Nephron (organoid): ENCODE results near the gene NOX1.
"Not testable (repeated sequence)": the region's sequence is repeated elsewhere in the genome, so short reads cannot be mapped to it uniquely, and the experiment has no call there.

ENCODE experiments used
- H3K27ac Mint-ChIP-seq, 3 experiments: 2 replicates each; pipeline ENCODE4 v1.8.0; 2020; ENCODE audit warnings: mixed read lengths in 3 of 3, mild to moderate bottlenecking in 2 of 3, moderate library complexity in 1 of 3
- H3K27me3 Mint-ChIP-seq: 2 replicates; pipeline ENCODE4 v1.8.0; 2021; ENCODE audit warnings: low read depth, mild to moderate bottlenecking, moderate library complexity, mixed read lengths
- H3K36me3 Mint-ChIP-seq: 2 replicates; pipeline ENCODE4 v1.8.0; 2020; ENCODE audit warnings: low read depth, mixed read lengths
- H3K4me1 Mint-ChIP-seq: 2 replicates; pipeline ENCODE4 v1.8.0; 2020; ENCODE audit warnings: mixed read lengths
- H3K4me3 Mint-ChIP-seq, 3 experiments: 2 replicates each; pipeline ENCODE4 v1.8.0; 2020; ENCODE audit warnings: mild to moderate bottlenecking in 3 of 3, mixed read lengths in 3 of 3, moderate library complexity in 2 of 3
- H3K9me3 Mint-ChIP-seq: 2 replicates; pipeline ENCODE4 v1.8.0; 2020; ENCODE audit warnings: mixed read lengths
- TF ChIP-seq, protein P1 (sequence below), 3 experiments: fragments of 200-600 bp; sonication (generic); IDR thresholded peaks; one replicate each; pipeline ENCODE4 v1.5.0; 2021; ENCODE audit warnings: antibody characterized with exemption in 3 of 3; ENCODE audit not compliant: unreplicated experiment in 3 of 3

NOX1 gene

DNA sequence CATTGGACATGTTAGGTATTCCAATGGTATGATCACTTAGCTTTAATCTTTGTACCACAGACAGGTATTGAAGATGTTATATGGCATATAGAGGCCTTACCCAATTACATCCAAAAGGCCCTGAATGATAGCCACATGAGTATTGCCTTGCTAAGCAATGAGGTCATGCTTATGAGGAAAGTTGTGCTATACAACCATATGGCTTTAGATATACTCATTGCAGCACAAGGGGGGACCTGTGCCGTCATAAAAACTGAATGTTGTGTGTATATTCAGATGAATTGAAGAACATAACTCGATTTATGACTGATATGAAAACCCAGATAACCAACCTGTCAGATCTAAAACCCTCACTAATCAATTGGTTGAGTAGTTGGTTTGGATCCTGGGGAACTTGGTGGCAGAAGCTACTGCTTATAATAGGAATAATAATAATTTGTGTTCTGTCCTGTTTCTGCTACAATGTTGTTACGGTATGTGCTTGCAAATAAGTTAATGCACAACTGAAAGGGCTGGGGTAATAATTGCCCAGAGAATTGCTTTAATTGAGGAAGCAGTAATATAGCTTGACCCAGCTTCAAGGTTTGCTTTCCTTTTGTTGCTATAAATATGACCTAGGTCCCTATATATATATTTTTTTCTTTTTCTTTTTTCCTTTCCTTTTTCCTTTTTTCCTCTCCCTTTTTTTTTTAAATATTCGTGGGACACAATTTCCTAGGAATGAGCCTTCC is 75.5 kb downstream of the NOX1 start:
- TF ChIP-seq, protein P1, sequence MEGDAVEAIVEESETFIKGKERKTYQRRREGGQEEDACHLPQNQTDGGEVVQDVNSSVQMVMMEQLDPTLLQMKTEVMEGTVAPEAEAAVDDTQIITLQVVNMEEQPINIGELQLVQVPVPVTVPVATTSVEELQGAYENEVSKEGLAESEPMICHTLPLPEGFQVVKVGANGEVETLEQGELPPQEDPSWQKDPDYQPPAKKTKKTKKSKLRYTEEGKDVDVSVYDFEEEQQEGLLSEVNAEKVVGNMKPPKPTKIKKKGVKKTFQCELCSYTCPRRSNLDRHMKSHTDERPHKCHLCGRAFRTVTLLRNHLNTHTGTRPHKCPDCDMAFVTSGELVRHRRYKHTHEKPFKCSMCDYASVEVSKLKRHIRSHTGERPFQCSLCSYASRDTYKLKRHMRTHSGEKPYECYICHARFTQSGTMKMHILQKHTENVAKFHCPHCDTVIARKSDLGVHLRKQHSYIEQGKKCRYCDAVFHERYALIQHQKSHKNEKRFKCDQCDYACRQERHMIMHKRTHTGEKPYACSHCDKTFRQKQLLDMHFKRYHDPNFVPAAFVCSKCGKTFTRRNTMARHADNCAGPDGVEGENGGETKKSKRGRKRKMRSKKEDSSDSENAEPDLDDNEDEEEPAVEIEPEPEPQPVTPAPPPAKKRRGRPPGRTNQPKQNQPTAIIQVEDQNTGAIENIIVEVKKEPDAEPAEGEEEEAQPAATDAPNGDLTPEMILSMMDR (IDR thresholded peaks at IDR 0.05; ENCODE audit: unreplicated experiment in 3 of 3), result no peak
- Mint-ChIP-seq H3K9me3 (peaks cover 10% of the 10 kb centered on the region), H3K4me1 (no peaks in the 10 kb centered on the region), H3K27me3 (no peaks in the 10 kb centered on the region), H3K4me3 (no peak overlapping the region), H3K36me3 (no peaks in the 10 kb centered on the region), H3K27ac (no peak overlapping the region)

DNA sequence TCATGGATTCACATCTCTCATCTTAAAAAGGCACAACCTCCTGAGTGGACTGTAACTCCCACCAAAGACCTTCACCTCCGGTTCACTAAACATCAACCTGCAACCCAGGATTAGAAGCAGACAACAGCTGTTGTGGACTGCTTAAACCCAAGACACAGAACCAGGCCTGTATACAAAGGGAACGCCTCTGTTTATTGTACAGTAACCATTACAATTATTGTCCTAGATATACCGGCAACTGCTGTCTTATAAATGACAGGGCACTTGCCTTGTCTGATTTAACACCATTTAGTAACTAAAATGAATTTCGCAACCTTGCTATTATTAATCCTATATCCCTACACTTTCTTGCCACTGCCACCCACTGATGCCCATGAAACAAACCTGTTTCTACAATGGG is 76.8 kb downstream of the NOX1 start:
- H3K4me3 Mint-ChIP-seq, result no peak overlapping the region
- no peaks in the 10 kb centered on the region for H3K4me1 Mint-ChIP-seq
- no peaks in the 10 kb centered on the region for H3K27me3 Mint-ChIP-seq
- peaks cover 10% of the 10 kb centered on the region for H3K9me3 Mint-ChIP-seq
- no peaks in the 10 kb centered on the region for H3K36me3 Mint-ChIP-seq
- no peak overlapping the region for H3K27ac Mint-ChIP-seq
- TF ChIP-seq, protein P1 (IDR thresholded peaks at IDR 0.05; ENCODE audit: unreplicated experiment in 3 of 3), result no peak

DNA sequence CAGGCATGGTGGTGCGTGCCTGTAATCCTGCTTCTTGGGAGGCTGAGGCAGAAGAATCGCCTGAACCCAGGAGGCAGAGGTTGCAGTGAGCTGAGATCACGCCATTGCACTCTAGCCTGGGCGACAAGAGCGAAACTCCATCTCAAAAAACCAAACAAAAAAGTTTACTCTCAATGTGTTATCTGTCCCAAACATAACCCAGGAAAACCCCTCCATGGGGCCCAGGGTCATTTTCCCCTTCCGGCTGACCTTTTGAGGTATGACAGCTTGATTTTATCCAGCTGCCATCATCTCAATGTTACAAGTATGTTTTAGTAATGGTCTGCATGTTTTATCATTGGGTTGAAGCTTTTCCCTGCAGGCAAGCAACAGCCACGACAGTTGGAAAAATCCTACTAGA is 77.8 kb downstream of the NOX1 start:
- not testable (repeated sequence) for H3K36me3 Mint-ChIP-seq, H3K27me3 Mint-ChIP-seq, H3K27ac Mint-ChIP-seq, H3K4me3 Mint-ChIP-seq, H3K4me1 Mint-ChIP-seq
- H3K9me3 Mint-ChIP-seq, result peaks cover 11% of the 10 kb centered on the region
